Lower lobe of right lung (tissue), 2 donors: ENCODE results near the gene HLA-DMB. TPM values are rescaled to one million over a fixed set of nuclear protein-coding genes. Genes with fewer than 3 reads are reported as not detected.
A peak's percentile ranks its signal among the peaks of the same experiment; 100 is the strongest.

ENCODE experiments used
- ATAC-seq, 2 donors: fragments of 200-7000 bp; cut with Tn5 transposase; one replicate each; pipeline ENCODE4 v1.9.1; 2020 to 2022; ENCODE audit warnings: mild to moderate bottlenecking in 2 of 2, moderate library complexity in 2 of 2
- DNase-seq: peaks from one replicate; pipeline ENCODE4 v3.0.0-alpha.2; 2020
- H3K27ac ChIP-seq: fragments of 200-600 bp; one replicate; pipeline ENCODE4 v1.8.0; 2022
- H3K27me3 ChIP-seq: fragments of 200-600 bp; one replicate; pipeline ENCODE4 v1.8.0; 2022; ENCODE audit warnings: low read depth
- H3K36me3 ChIP-seq: fragments of 200-600 bp; one replicate; pipeline ENCODE4 v1.8.0; 2022; ENCODE audit warnings: mild to moderate bottlenecking
- H3K4me1 ChIP-seq: fragments of 200-600 bp; one replicate; pipeline ENCODE4 v1.8.0; 2022
- H3K4me3 ChIP-seq: fragments of 200-600 bp; one replicate; pipeline ENCODE4 v1.8.0; 2022; ENCODE audit warnings: mild to moderate bottlenecking
- H3K9me3 ChIP-seq: fragments of 200-600 bp; one replicate; pipeline ENCODE4 v1.8.0; 2022
- CTCF ChIP-seq: fragments of 200-600 bp; IDR thresholded peaks from one replicate; pipeline ENCODE4 v1.8.0; 2022; ENCODE audit warnings: antibody characterized with exemption, mild to moderate bottlenecking
- intact Hi-C: fragments of 100-400 bp; cut with DNase I; formaldehyde crosslinking; loops from one replicate; pipeline ENCODE4 v1.11.0; 2022
- total RNA-seq: library from RNA; stranded (reverse); fragmentation: NEBNext Ultra II Directional; extraction: Animal tissue kit (Norgen Biotek cat#: 25700); gene quantifications from one replicate; pipeline ENCODE4 v1.2.1, GENCODE V29; 2021
- donor health status: DM: no; HTN: yes; CAD: no; lungs with severe emphysema.

The HLA-DMB gene
- total RNA-seq, 1 donor from 2014 or later = 208 TPM

GRCh38 chr6:32973144-32974015, 32.6 kb upstream of the HLA-DMB start:
- intact Hi-C loops = no loop called here
- Histone ChIP-seq H3K4me3 (peak overlapping the region; percentile 96), H3K9me3 (no peaks in the 10 kb centered on the region), H3K27ac (peak overlapping the region; percentile 76), H3K27me3 (no peaks in the 10 kb centered on the region), H3K36me3 (peaks cover 59% of the 10 kb centered on the region), H3K4me1 (peaks cover 42% of the 10 kb centered on the region)
- TF ChIP-seq CTCF = no peak
- no peak for DNase-seq
- no peak for ATAC-seq

- peak in 1 of 2 donors; percentile 13 for ATAC-seq
- Histone ChIP-seq H3K36me3 (peaks cover 51% of the 10 kb centered on the region), H3K9me3 (no peaks in the 10 kb centered on the region), H3K27me3 (no peaks in the 10 kb centered on the region), H3K4me1 (peaks cover 34% of the 10 kb centered on the region), H3K4me3 (peak overlapping the region; percentile 96), H3K27ac (peak overlapping the region; percentile 76)
- TF ChIP-seq CTCF = no peak
- DNase-seq = peak; percentile 73
- intact Hi-C loops = no loop called here
Measured at GRCh38 chr6:32972353-32973143, 31.7 kb upstream of the HLA-DMB start.

- no peak for TF ChIP-seq CTCF
- peak; percentile 99 for DNase-seq
- Histone ChIP-seq H3K9me3 (no peaks in the 10 kb centered on the region), H3K27me3 (no peaks in the 10 kb centered on the region), H3K27ac (peak overlapping the region; percentile 98), H3K36me3 (peaks cover 43% of the 10 kb centered on the region), H3K4me3 (peak overlapping the region; percentile 96), H3K4me1 (peaks cover 34% of the 10 kb centered on the region)
- intact Hi-C loops = no loop called here
- ATAC-seq = peak; percentile 70 to 81
Measured at GRCh38 chr6:32971581-32972352, 30.9 kb upstream of the HLA-DMB start.

DNA sequence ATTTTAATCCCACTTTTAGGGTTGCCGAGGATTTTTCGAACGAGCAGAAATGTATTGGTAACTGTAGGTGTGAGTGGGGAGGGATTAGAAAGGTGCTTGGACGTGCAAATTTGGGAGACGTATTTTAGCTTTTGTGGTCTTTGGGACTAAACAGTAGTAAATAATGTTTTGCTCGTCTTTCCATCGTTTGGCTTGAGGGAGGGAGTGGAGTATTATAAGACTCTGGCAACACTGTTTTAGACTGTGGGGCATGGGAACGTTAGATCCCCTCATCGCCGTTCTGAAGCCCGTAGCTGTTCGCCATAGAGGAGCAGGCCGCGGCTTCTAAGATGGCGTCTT, 30.4 kb upstream of the HLA-DMB start:
- DNase-seq = no peak
- intact Hi-C loops = no loop called here
- H3K36me3 ChIP-seq = peaks cover 38% of the 10 kb centered on the region
- H3K9me3 ChIP-seq = no peaks in the 10 kb centered on the region
- peak overlapping the region; percentile 98 for H3K27ac ChIP-seq
- TF ChIP-seq CTCF = no peak
- ATAC-seq = no peak
- H3K4me3 ChIP-seq = peak overlapping the region; percentile 96
- peaks cover 34% of the 10 kb centered on the region for H3K4me1 ChIP-seq
- no peaks in the 10 kb centered on the region for H3K27me3 ChIP-seq
